ENCODE data around the gene SMARCD3. TPM values are rescaled to one million over a fixed set of nuclear protein-coding genes. Genes with fewer than 3 reads are reported as not detected.

SMARCD3 gene
- total and polyA plus RNA-seq, 9 of the 15 experiments (the other 6 are each of a cell fraction or from before 2014, with no cell fraction given), result 0.43 to 3.6 (median 2.6) TPM

- TF ChIP-seq ELF2 (CRISPR knock-in tag; IDR thresholded peaks at IDR 0.05), result peak; percentile 59; the same call in 1 of the 2 replicates
- TF ChIP-seq POLR2B (IDR thresholded peaks at IDR 0.05; ENCODE audit: low read depth, partially characterized antibody), result no peak
- no peak for TF ChIP-seq KLF1 (tag; IDR thresholded peaks at IDR 0.05)
- TF ChIP-seq LCOR (CRISPR knock-in tag; IDR thresholded peaks at IDR 0.05), result 0 out of 2 replicates have a peak, but pooled peaks have one; percentile 7
- TF ChIP-seq CBX5 (IDR thresholded peaks at IDR 0.05; ENCODE audit: borderline replicate concordance, low read depth), result no peak
- 0 out of 2 replicates have a peak, but pooled peaks have one; percentile 11 for TF ChIP-seq TFAP4 (CRISPR knock-in tag; IDR thresholded peaks at IDR 0.05; ENCODE audit: borderline replicate concordance)
- TF ChIP-seq LEF1 (IDR thresholded peaks at IDR 0.05), result 0 out of 2 replicates have a peak, but pooled peaks have one; percentile 4
- peak; percentile 5; the same call in 1 of the 2 replicates for TF ChIP-seq SOX6 (IDR thresholded peaks at IDR 0.05)
- peak; percentile 24; the same call in 1 of the 2 replicates for TF ChIP-seq PML (IDR thresholded peaks at IDR 0.05; ENCODE audit: low read length)
Measured at GRCh38 chr7:151207315-151207714, 41.2 kb downstream of the SMARCD3 start (continued).

GRCh38 chr7:151206914-151207313 is 41.6 kb downstream of the SMARCD3 start:
- H3K79me2 ChIP-seq (ENCODE audit: control insufficient read depth, insufficient read depth, low read length), result no peaks in the 10 kb centered on the region
- 3% methylated on average over 9 of the region's 9 CpGs for WGBS (ENCODE audit: insufficient coverage, low coverage, missing lambda C conversion rate)
- CTCF ChIA-PET (ENCODE audit: low intra/inter-chr PET ratio), result no interaction called here
- no peak overlapping the region for H3K27ac ChIP-seq (ENCODE audit: extremely low read depth, low read depth, low read length)
- in situ Hi-C loops (cut with MboI) (no loop called here), intact Hi-C loops (cut with micrococcal nuclease) (loop anchor here (2.0 kb wide), 1 partner anchor 34 kb away; no protein-coding TSS in a partner anchor)
- no TSS peak for BruUV-seq (replicated peaks)
- ATAC-seq (peak; percentile 88), FAIRE-seq (peak; percentile 97), DNase-seq (ENCODE audit: extremely low read depth in 1 of 4, low spot score in 3 of 4) (peak in 2 of 4 experiments; percentile 85 to 87)
- peaks cover 35% of the 10 kb centered on the region for H4K20me1 ChIP-seq (replicated peaks; ENCODE audit: control insufficient read depth, insufficient read depth, low read length)
- H3K9me1 ChIP-seq (ENCODE audit: control insufficient read depth, insufficient read depth, low read length), result no peaks in the 10 kb centered on the region
- peaks cover under 1% of the 10 kb centered on the region; the same call in 1 of the 3 replicates for H3K36me3 ChIP-seq (ENCODE audit: control insufficient read depth, insufficient read depth, low read length)
- no peak overlapping the region for H3K4me2 ChIP-seq (ENCODE audit: insufficient read depth, low read length)
- H3K4me3 ChIP-seq, result no peak overlapping the region
- POLR2A ChIA-PET, result interaction anchor here (0.9 to 2.1 kb wide), 3 partner anchors 12 to 24 kb away, joined by 3 to 12 read pairs (median 5); partner anchors contain the start of gene ABCF2
- H2AFZ ChIP-seq (ENCODE audit: low read depth, low read length), result no peak overlapping the region
- peaks cover 40% of the 10 kb centered on the region in 2 experiments; a peak in 4 of 5 replicates for H3K27me3 ChIP-seq (ENCODE audit: control insufficient read depth in 2 of 2, insufficient read depth in 2 of 2, low read length in 2 of 2)
- H3K4me1 ChIP-seq (replicated peaks in 1 of 2; ENCODE audit: control insufficient read depth in 2 of 2, insufficient read depth in 2 of 2, low read length in 2 of 2), result peaks cover 15 to 19% of the 10 kb centered on the region in 2 experiments
- no peak overlapping the region for H3K9ac ChIP-seq (ENCODE audit: insufficient read depth in 1 of 2, low read depth in 2 of 2, low read length in 2 of 2)
- no peaks in the 10 kb centered on the region for H3K9me3 ChIP-seq (replicated peaks; ENCODE audit: control insufficient read depth, insufficient read depth, low read depth, low read length)
- TF ChIP-seq ZBTB49 (CRISPR knock-in tag; IDR thresholded peaks at IDR 0.05; ENCODE audit: borderline replicate concordance), result no peak
- TF ChIP-seq ZNF197 (CRISPR knock-in tag; IDR thresholded peaks at IDR 0.05; ENCODE audit: low read depth), result no peak
- no peak for TF ChIP-seq DIDO1 (tag; IDR thresholded peaks at IDR 0.05; ENCODE audit: low read depth)
- no peak for TF ChIP-seq NFATC3 (IDR thresholded peaks at IDR 0.05)
- TF ChIP-seq THRA (IDR thresholded peaks at IDR 0.05), result no peak
- TF ChIP-seq ZNF224 (CRISPR knock-in tag; IDR thresholded peaks at IDR 0.05), result no peak
- TF ChIP-seq U2AF1 (optimal IDR thresholded peaks at IDR 0.05; ENCODE audit: low read depth, low read length), result no peak
- TF ChIP-seq ZNF57 (CRISPR knock-in tag; IDR thresholded peaks at IDR 0.05), result no peak
- TF ChIP-seq ZC3H8 (IDR thresholded peaks at IDR 0.05), result no peak
- TF ChIP-seq ETV6 (IDR thresholded peaks at IDR 0.05; ENCODE audit: borderline replicate concordance in 1 of 2, low read depth in 2 of 2, low read length in 1 of 2), result no peak
- TF ChIP-seq ETV6 (CRISPR knock-in tag; IDR thresholded peaks at IDR 0.05; ENCODE audit: borderline replicate concordance), result no peak

Measured in K562 (cell line).